SJCRH30 (cell line): Measurements from ENCODE around the gene DNAH6. TPM values are rescaled to one million over a fixed set of nuclear protein-coding genes. Genes with fewer than 3 reads are reported as not detected.
"Not testable (repeated sequence)": the region's sequence is repeated elsewhere in the genome, so short reads cannot be mapped to it uniquely, and the experiment has no call there.

Source experiments
- DNase-seq, 2 experiments: peaks; one replicate each; pipeline ENCODE4 v3.0.0-alpha.2; 2015 to 2020
- H3K27ac ChIP-seq: fragments of 250-450 bp; sonication (Bioruptor Pico); 2 replicates; pipeline ENCODE4 v1.5.1; 2020; ENCODE audit warnings: mild to moderate bottlenecking, moderate library complexity
- H3K27me3 ChIP-seq: fragments of 250-450 bp; sonication (Bioruptor Pico); 2 replicates; pipeline ENCODE4 v1.5.1; 2020; ENCODE audit warnings: mild to moderate bottlenecking, moderate library complexity
- H3K36me3 ChIP-seq: fragments of 250-450 bp; sonication (Bioruptor Pico); 2 replicates; pipeline ENCODE4 v1.5.1; 2020; ENCODE audit warnings: mild to moderate bottlenecking, moderate library complexity
- H3K4me1 ChIP-seq: fragments of 250-450 bp; sonication (Bioruptor Pico); 2 replicates; pipeline ENCODE4 v1.5.1; 2020; ENCODE audit warnings: mild to moderate bottlenecking, moderate library complexity
- H3K4me3 ChIP-seq: fragments of 250-450 bp; sonication (Bioruptor Pico); 2 replicates; pipeline ENCODE4 v1.5.1; 2020; ENCODE audit warnings: mild to moderate bottlenecking, moderate library complexity
- H3K9me3 ChIP-seq: fragments of 250-450 bp; sonication (Bioruptor Pico); replicated peaks from 2 replicates; pipeline ENCODE4 v1.5.1; 2020; ENCODE audit warnings: mild to moderate bottlenecking, moderate library complexity
- total RNA-seq: library from RNA; depleted of rRNA; stranded (reverse); fragments of >200 nt; shearing (Covaris generic); gene quantifications from 2 replicates; pipeline ENCODE4 v1.2.3, GENCODE V29; 2014; rRNA removed

DNAH6 gene
- total RNA-seq, 1 experiment from 2014 or later: not detected

- peaks cover 8% of the 10 kb centered on the region; the same call in 1 of the 2 replicates for H3K27me3 ChIP-seq
These were observed 345.2 kb downstream of the DNAH6 start for GRCh38 chr2:84861539-84861938.

GRCh38 chr2:84862006-84862405 lies 345.7 kb downstream of the DNAH6 start:
- Histone ChIP-seq H3K4me3 (no peak overlapping the region), H3K27ac (no peak overlapping the region), H3K9me3 (no peaks in the 10 kb centered on the region), H3K36me3 (no peaks in the 10 kb centered on the region), H3K27me3 (0 out of 2 replicates have a peak, but pooled peaks cover 8% of the 10 kb centered on the region), H3K4me1 (no peaks in the 10 kb centered on the region)
- DNase-seq: no peak

More at GRCh38 chr2:84861539-84861938, 345.2 kb downstream of the DNAH6 start:
- no peak overlapping the region for H3K27ac ChIP-seq
- no peak for DNase-seq
- no peaks in the 10 kb centered on the region for H3K4me1 ChIP-seq
- H3K36me3 ChIP-seq: no peaks in the 10 kb centered on the region
- H3K9me3 ChIP-seq: no peaks in the 10 kb centered on the region
- H3K4me3 ChIP-seq: no peak overlapping the region

GRCh38 chr2:84865181-84865783 lies 349.0 kb downstream of the DNAH6 start:
- Histone ChIP-seq H3K36me3 (no peaks in the 10 kb centered on the region), H3K4me1 (no peaks in the 10 kb centered on the region), H3K9me3 (0 out of 2 replicates have a peak, but pooled peaks cover 2% of the 10 kb centered on the region), H3K4me3 (no peak overlapping the region), H3K27ac (no peak overlapping the region), H3K27me3 (0 out of 2 replicates have a peak, but pooled peaks cover 5% of the 10 kb centered on the region)
- peak in 1 of 2 experiments; percentile 36 for DNase-seq

GRCh38 chr2:84866122-84866521 lies 349.8 kb downstream of the DNAH6 start:
- H3K27ac ChIP-seq: no peak overlapping the region
- H3K9me3 ChIP-seq: 0 out of 2 replicates have a peak, but pooled peaks cover 2% of the 10 kb centered on the region
- H3K36me3 ChIP-seq: no peaks in the 10 kb centered on the region
- H3K27me3 ChIP-seq: no peaks in the 10 kb centered on the region
- no peak overlapping the region for H3K4me3 ChIP-seq
- no peaks in the 10 kb centered on the region for H3K4me1 ChIP-seq
- DNase-seq: no peak

GRCh38 chr2:84868327-84868726 lies 352.0 kb downstream of the DNAH6 start:
- not testable (repeated sequence) for H3K27me3 ChIP-seq, H3K36me3 ChIP-seq, H3K9me3 ChIP-seq, H3K4me3 ChIP-seq, H3K4me1 ChIP-seq, DNase-seq, H3K27ac ChIP-seq

Other genes with a start within 250 kb of the DNAH6 start
- gene SUCLG1, start 57.2 kb upstream of the DNAH6 start, total RNA-seq: 91.5 and 92.2 TPM in 2 replicates